Astrocyte (in vitro differentiated cells and primary cell): ENCODE results near the gene TAAR5. TPM values are rescaled to one million over a fixed set of nuclear protein-coding genes. Genes with fewer than 3 reads are reported as not detected.
"Not testable (repeated sequence)": the region's sequence is repeated elsewhere in the genome, so short reads cannot be mapped to it uniquely, and the experiment has no call there.

Experiments
- DNase-seq: peaks from one replicate; pipeline ENCODE4 v3.0.0-alpha.2; 2010; ENCODE audit warnings: low read depth
- FAIRE-seq: peaks from 2 replicates; lab custom pipeline; 2011; peaks lifted over from hg19 to GRCh38; lab: Jason Lieb, UNC
- H2AFZ ChIP-seq: 2 replicates; pipeline ENCODE4 v1.6.0; 2012; ENCODE audit warnings: low read depth, low read length, inconsistent platforms
- H3K27ac ChIP-seq: 2 replicates; pipeline ENCODE4 v1.5.1; 2011; ENCODE audit warnings: low read depth, low read length, inconsistent platforms
- H3K27me3 ChIP-seq: 2 replicates; pipeline ENCODE4 v1.6.0; 2011; ENCODE audit warnings: low read length, inconsistent platforms; ENCODE audit not compliant: insufficient read depth
- H3K36me3 ChIP-seq: 2 replicates; pipeline ENCODE4 v1.5.1; 2011; ENCODE audit warnings: low read length, inconsistent platforms; ENCODE audit not compliant: insufficient read depth
- H3K4me1 ChIP-seq: 2 replicates; pipeline ENCODE4 v1.5.1; 2011; ENCODE audit warnings: low read length, inconsistent platforms; ENCODE audit not compliant: insufficient read depth
- H3K4me2 ChIP-seq: 2 replicates; pipeline ENCODE4 v1.6.0; 2012; ENCODE audit warnings: low read length, inconsistent platforms
- H3K4me3 ChIP-seq: 2 replicates; pipeline ENCODE4 v1.5.1; 2011; ENCODE audit warnings: low read depth, mild to moderate bottlenecking, low read length, inconsistent platforms; ENCODE audit not compliant: insufficient read depth
- H3K79me2 ChIP-seq: 2 replicates; pipeline ENCODE4 v1.6.0; 2012; ENCODE audit warnings: mild to moderate bottlenecking, low read length, inconsistent platforms; ENCODE audit not compliant: insufficient read depth
- H3K9ac ChIP-seq: 2 replicates; pipeline ENCODE4 v1.6.0; 2012; ENCODE audit warnings: mild to moderate bottlenecking, low read length, inconsistent platforms
- H3K9me3 ChIP-seq: 2 replicates; pipeline ENCODE4 v1.5.1; 2012; ENCODE audit warnings: low read depth, mild to moderate bottlenecking, low read length, inconsistent platforms; ENCODE audit not compliant: insufficient read depth
- H4K20me1 ChIP-seq: 2 replicates; pipeline ENCODE4 v1.6.0; 2012; ENCODE audit warnings: low read length, inconsistent platforms; ENCODE audit not compliant: insufficient read depth
- H3K27ac Mint-ChIP-seq: one replicate; pipeline ENCODE4 v1.8.0; 2021; ENCODE audit warnings: mild to moderate bottlenecking, mixed read lengths; ENCODE audit not compliant: unreplicated experiment
- H3K27me3 Mint-ChIP-seq: one replicate; pipeline ENCODE4 v1.8.0; 2021; ENCODE audit warnings: low read depth, mixed read lengths; ENCODE audit not compliant: unreplicated experiment
- H3K36me3 Mint-ChIP-seq: one replicate; pipeline ENCODE4 v1.8.0; 2021; ENCODE audit warnings: low read depth, mixed read lengths; ENCODE audit not compliant: unreplicated experiment
- H3K4me1 Mint-ChIP-seq: one replicate; pipeline ENCODE4 v1.8.0; 2021; ENCODE audit warnings: low read depth, mixed read lengths; ENCODE audit not compliant: unreplicated experiment
- H3K4me3 Mint-ChIP-seq: one replicate; pipeline ENCODE4 v1.8.0; 2021; ENCODE audit warnings: mild to moderate bottlenecking, moderate library complexity, mixed read lengths; ENCODE audit not compliant: unreplicated experiment
- H3K9me3 Mint-ChIP-seq: one replicate; pipeline ENCODE4 v1.8.0; 2021; ENCODE audit warnings: mild to moderate bottlenecking, mixed read lengths; ENCODE audit not compliant: unreplicated experiment
- EZH2 ChIP-seq: IDR thresholded peaks from 2 replicates; pipeline ENCODE4 v1.6.1; 2012; ENCODE audit warnings: mild to moderate bottlenecking, low read length, inconsistent platforms; ENCODE audit not compliant: insufficient read depth
- total RNA-seq: library from RNA; stranded (reverse); gene quantifications from 2 replicates; pipeline ENCODE4 v1.2.1, GENCODE V29; 2021
- TF ChIP-seq, protein P1 (sequence below): IDR thresholded peaks from 2 replicates; pipeline ENCODE4 v1.5.1; 2011; ENCODE audit warnings: low read depth, mild to moderate bottlenecking, inconsistent platforms, low read length, moderate library complexity; ENCODE audit not compliant: insufficient read depth

The TAAR5 gene
- total RNA-seq, 1 donor from 2014 or later = not detected

DNA sequence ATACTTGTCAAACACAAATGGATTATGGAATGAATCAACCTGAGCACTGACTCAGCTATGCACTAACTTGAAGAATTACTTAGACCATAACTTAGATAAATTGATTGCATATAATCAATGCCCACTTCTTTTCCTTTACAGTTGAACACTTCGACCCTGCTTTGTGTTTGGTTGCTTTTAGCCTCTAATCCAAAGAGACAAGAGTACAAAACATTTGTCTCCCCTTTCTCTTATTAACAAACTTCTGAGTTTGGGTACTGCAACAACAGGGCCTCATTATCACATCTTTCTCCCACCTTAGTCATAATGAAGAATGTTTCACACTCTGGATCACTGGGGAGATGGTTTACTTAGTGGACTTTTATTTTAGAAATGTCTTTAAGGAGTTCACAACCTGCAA, 22.0 kb downstream of the TAAR5 start:
- Mint-ChIP-seq H3K36me3 (no peaks in the 10 kb centered on the region), H3K4me1 (no peaks in the 10 kb centered on the region), H3K27me3 (peaks cover 3% of the 10 kb centered on the region), H3K27ac (no peak overlapping the region), H3K9me3 (no peaks in the 10 kb centered on the region), H3K4me3 (no peak overlapping the region)
- H4K20me1 ChIP-seq = no peaks in the 10 kb centered on the region
- TF ChIP-seq EZH2 = no peak
- TF ChIP-seq, protein P1, sequence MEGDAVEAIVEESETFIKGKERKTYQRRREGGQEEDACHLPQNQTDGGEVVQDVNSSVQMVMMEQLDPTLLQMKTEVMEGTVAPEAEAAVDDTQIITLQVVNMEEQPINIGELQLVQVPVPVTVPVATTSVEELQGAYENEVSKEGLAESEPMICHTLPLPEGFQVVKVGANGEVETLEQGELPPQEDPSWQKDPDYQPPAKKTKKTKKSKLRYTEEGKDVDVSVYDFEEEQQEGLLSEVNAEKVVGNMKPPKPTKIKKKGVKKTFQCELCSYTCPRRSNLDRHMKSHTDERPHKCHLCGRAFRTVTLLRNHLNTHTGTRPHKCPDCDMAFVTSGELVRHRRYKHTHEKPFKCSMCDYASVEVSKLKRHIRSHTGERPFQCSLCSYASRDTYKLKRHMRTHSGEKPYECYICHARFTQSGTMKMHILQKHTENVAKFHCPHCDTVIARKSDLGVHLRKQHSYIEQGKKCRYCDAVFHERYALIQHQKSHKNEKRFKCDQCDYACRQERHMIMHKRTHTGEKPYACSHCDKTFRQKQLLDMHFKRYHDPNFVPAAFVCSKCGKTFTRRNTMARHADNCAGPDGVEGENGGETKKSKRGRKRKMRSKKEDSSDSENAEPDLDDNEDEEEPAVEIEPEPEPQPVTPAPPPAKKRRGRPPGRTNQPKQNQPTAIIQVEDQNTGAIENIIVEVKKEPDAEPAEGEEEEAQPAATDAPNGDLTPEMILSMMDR = no peak
- no peaks in the 10 kb centered on the region for H3K36me3 ChIP-seq
- H3K4me3 ChIP-seq = no peak overlapping the region
- DNase-seq (no peak), FAIRE-seq (no peak)
- no peak overlapping the region for H3K27ac ChIP-seq
- H3K9ac ChIP-seq = no peak overlapping the region
- H3K79me2 ChIP-seq = no peaks in the 10 kb centered on the region
- H3K9me3 ChIP-seq = no peaks in the 10 kb centered on the region
- H3K27me3 ChIP-seq = peaks cover 3% of the 10 kb centered on the region
- no peaks in the 10 kb centered on the region for H3K4me1 ChIP-seq
- H2AFZ ChIP-seq = no peak overlapping the region
- no peak overlapping the region for H3K4me2 ChIP-seq

DNA sequence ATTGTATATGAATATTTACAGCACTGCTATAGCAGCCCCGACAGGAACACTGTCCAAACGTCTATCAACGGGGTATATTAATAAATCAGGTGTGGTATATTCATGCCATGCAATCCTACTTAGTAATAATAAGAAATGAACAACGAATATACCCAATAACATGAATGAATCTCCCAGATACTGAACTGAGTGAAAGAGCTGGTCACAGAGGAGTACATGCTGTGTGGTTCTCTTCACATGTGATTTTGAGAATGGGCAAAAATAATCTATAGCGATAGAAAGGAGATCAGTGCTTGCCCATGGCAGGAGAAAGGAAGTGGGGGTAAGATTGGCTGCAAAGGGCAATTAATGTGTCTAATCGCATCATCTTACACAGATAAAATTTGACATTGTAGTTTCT, 23.1 kb downstream of the TAAR5 start:
- no peaks in the 10 kb centered on the region for H3K9me3 ChIP-seq
- no peak overlapping the region for H3K27ac ChIP-seq
- H3K79me2 ChIP-seq = no peaks in the 10 kb centered on the region
- no peak overlapping the region for H3K9ac ChIP-seq
- DNase-seq (no peak), FAIRE-seq (no peak)
- H3K4me1 ChIP-seq = no peaks in the 10 kb centered on the region
- no peaks in the 10 kb centered on the region for H4K20me1 ChIP-seq
- peaks cover 3% of the 10 kb centered on the region for H3K27me3 Mint-ChIP-seq
- H3K4me3 Mint-ChIP-seq = no peak overlapping the region
- H3K36me3 Mint-ChIP-seq = no peaks in the 10 kb centered on the region
- H3K36me3 ChIP-seq = no peaks in the 10 kb centered on the region
- H3K4me3 ChIP-seq = no peak overlapping the region
- no peaks in the 10 kb centered on the region for H3K4me1 Mint-ChIP-seq
- H3K9me3 Mint-ChIP-seq = no peaks in the 10 kb centered on the region
- H3K27me3 ChIP-seq = peaks cover 3% of the 10 kb centered on the region
- no peak overlapping the region for H3K27ac Mint-ChIP-seq
- TF ChIP-seq, protein P1 = no peak
- no peak for TF ChIP-seq EZH2
- no peak overlapping the region for H3K4me2 ChIP-seq
- no peak overlapping the region for H2AFZ ChIP-seq

DNA sequence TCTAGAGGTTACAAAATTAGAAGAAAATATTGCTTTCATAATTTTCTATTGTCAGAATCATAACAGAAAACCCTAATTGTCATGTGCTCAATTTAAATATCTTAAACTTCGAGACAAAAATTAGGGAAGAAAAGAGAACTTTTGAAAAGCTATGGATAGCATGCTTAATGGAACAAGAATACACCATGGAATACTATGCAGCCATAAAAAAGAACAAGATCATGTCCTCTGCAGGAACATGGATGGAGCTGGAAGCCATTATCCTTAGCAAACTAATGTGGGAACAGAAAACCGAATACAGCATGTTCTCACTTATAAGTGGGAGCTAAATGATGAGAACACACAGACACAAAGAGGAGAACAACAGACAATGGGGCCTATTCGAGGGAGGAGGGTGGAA, 29.5 kb downstream of the TAAR5 start:
- H3K27ac Mint-ChIP-seq, H3K79me2 ChIP-seq, H3K4me2 ChIP-seq, FAIRE-seq, H3K4me3 Mint-ChIP-seq, H3K9ac ChIP-seq, DNase-seq, H3K9me3 Mint-ChIP-seq, H3K27ac ChIP-seq, H3K36me3 Mint-ChIP-seq, H3K27me3 Mint-ChIP-seq, H3K4me3 ChIP-seq, H4K20me1 ChIP-seq, H3K4me1 Mint-ChIP-seq, H2AFZ ChIP-seq, H3K9me3 ChIP-seq, H3K4me1 ChIP-seq, H3K36me3 ChIP-seq, H3K27me3 ChIP-seq: not testable (repeated sequence)
